ENCODE data around the gene RAB6B.

DNA sequence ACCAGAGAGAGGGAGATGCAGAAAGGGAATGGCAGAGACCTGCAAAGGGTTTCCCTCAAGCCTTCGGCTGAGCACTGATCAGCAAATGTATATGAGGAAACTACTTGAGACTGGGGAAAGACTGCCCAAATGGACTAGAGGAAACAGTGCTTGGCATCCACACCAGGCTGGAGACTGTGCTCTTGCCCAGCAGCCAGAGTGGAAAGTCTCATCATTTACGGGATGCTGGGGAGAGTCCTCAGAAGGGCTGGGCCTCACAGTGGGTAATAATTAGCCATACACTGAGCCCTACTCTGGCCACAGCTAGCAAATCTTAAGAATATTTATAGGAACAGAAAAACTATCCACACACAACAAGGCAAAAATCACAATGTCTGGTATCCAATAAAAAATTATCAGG lies 18.5 kb downstream of the RAB6B start:
- no peak for TF ChIP-seq EZH2phosphoT487 (IDR thresholded peaks at IDR 0.05; ENCODE audit: unreplicated experiment)
- TF ChIP-seq, protein P1, sequence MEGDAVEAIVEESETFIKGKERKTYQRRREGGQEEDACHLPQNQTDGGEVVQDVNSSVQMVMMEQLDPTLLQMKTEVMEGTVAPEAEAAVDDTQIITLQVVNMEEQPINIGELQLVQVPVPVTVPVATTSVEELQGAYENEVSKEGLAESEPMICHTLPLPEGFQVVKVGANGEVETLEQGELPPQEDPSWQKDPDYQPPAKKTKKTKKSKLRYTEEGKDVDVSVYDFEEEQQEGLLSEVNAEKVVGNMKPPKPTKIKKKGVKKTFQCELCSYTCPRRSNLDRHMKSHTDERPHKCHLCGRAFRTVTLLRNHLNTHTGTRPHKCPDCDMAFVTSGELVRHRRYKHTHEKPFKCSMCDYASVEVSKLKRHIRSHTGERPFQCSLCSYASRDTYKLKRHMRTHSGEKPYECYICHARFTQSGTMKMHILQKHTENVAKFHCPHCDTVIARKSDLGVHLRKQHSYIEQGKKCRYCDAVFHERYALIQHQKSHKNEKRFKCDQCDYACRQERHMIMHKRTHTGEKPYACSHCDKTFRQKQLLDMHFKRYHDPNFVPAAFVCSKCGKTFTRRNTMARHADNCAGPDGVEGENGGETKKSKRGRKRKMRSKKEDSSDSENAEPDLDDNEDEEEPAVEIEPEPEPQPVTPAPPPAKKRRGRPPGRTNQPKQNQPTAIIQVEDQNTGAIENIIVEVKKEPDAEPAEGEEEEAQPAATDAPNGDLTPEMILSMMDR (conservative IDR thresholded peaks at IDR 0.05; ENCODE audit: low read depth in 2 of 2), result no peak
- no peak for TF ChIP-seq POLR2AphosphoS5 (IDR thresholded peaks at IDR 0.05; ENCODE audit: low read depth)
- TF ChIP-seq EZH2 (IDR thresholded peaks at IDR 0.05; ENCODE audit: low read depth, unreplicated experiment), result no peak
- TF ChIP-seq ZNF331 (CRISPR knock-in tag; IDR thresholded peaks at IDR 0.05; ENCODE audit: low read depth), result no peak
- TF ChIP-seq, protein P2, sequence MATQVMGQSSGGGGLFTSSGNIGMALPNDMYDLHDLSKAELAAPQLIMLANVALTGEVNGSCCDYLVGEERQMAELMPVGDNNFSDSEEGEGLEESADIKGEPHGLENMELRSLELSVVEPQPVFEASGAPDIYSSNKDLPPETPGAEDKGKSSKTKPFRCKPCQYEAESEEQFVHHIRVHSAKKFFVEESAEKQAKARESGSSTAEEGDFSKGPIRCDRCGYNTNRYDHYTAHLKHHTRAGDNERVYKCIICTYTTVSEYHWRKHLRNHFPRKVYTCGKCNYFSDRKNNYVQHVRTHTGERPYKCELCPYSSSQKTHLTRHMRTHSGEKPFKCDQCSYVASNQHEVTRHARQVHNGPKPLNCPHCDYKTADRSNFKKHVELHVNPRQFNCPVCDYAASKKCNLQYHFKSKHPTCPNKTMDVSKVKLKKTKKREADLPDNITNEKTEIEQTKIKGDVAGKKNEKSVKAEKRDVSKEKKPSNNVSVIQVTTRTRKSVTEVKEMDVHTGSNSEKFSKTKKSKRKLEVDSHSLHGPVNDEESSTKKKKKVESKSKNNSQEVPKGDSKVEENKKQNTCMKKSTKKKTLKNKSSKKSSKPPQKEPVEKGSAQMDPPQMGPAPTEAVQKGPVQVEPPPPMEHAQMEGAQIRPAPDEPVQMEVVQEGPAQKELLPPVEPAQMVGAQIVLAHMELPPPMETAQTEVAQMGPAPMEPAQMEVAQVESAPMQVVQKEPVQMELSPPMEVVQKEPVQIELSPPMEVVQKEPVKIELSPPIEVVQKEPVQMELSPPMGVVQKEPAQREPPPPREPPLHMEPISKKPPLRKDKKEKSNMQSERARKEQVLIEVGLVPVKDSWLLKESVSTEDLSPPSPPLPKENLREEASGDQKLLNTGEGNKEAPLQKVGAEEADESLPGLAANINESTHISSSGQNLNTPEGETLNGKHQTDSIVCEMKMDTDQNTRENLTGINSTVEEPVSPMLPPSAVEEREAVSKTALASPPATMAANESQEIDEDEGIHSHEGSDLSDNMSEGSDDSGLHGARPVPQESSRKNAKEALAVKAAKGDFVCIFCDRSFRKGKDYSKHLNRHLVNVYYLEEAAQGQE (IDR thresholded peaks at IDR 0.05; ENCODE audit: unreplicated experiment), result no peak
- TF ChIP-seq ZNF114 (CRISPR knock-in tag; IDR thresholded peaks at IDR 0.05), result no peak
- TF ChIP-seq JUNB (IDR thresholded peaks at IDR 0.05; ENCODE audit: unreplicated experiment), result no peak
- TF ChIP-seq STAT1 (IDR thresholded peaks at IDR 0.05; ENCODE audit: unreplicated experiment), result no peak
- no peak for TF ChIP-seq CREB1 (CRISPR knock-in tag; IDR thresholded peaks at IDR 0.05; ENCODE audit: low read depth)
